ENCODE data around the gene ARSI.

DNA sequence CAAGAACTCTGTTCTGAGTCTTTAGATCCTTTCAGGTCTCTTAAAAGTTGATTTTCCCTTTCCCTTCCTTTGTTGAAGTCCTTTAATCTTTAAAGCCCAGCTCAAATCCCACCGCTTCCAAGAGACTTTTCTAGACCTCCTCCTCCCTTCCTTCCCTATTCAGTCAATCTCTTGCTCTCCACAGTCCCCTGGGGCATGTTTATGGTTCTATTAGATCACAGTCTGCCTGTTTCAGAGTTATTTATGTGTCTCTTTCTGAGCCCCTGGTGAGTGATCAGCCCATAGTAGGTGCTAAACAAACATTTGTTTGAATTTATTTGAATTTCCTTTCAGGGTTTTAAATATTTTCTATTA is 7.2 kb upstream of the ARSI start:
- TF ChIP-seq, protein P1, sequence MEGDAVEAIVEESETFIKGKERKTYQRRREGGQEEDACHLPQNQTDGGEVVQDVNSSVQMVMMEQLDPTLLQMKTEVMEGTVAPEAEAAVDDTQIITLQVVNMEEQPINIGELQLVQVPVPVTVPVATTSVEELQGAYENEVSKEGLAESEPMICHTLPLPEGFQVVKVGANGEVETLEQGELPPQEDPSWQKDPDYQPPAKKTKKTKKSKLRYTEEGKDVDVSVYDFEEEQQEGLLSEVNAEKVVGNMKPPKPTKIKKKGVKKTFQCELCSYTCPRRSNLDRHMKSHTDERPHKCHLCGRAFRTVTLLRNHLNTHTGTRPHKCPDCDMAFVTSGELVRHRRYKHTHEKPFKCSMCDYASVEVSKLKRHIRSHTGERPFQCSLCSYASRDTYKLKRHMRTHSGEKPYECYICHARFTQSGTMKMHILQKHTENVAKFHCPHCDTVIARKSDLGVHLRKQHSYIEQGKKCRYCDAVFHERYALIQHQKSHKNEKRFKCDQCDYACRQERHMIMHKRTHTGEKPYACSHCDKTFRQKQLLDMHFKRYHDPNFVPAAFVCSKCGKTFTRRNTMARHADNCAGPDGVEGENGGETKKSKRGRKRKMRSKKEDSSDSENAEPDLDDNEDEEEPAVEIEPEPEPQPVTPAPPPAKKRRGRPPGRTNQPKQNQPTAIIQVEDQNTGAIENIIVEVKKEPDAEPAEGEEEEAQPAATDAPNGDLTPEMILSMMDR (conservative IDR thresholded peaks at IDR 0.05), result no peak
- TF ChIP-seq ZFX (IDR thresholded peaks at IDR 0.05), result no peak
